ENCODE results near the gene EIF3D. TPM values are rescaled to one million over a fixed set of nuclear protein-coding genes. Genes with fewer than 3 reads are reported as not detected.

The EIF3D gene
- total and polyA plus RNA-seq, 2 of the 8 experiments (the other 6 are each of a cell fraction or from before 2014, with no cell fraction given): 195 to 408 TPM

- Histone ChIP-seq H3K4me2 (ENCODE audit: insufficient read depth in 1 of 2, low read depth in 2 of 2, low read length in 2 of 2) (no peak overlapping the region), H2AK5ac (ENCODE audit: low read depth, low read length) (no peak overlapping the region), H3K27me3 (replicated peaks in 1 of 4; ENCODE audit: control insufficient read depth in 3 of 4, extremely low read depth in 1 of 4, insufficient read depth in 3 of 4, low read length in 3 of 4) (peaks cover 0 to 5% (median 4%) of the 10 kb centered on the region in 4 experiments; a peak in 5 of 7 replicates), H4K20me1 (replicated peaks in 1 of 2; ENCODE audit: control insufficient read depth in 1 of 2, insufficient read depth in 2 of 2, low read length in 2 of 2) (no peaks in the 10 kb centered on the region), H3K4ac (replicated peaks; ENCODE audit: insufficient read length, low read depth, low read length) (no peak overlapping the region), H3K23me2 (ENCODE audit: low read depth, low read length) (peaks cover 7% of the 10 kb centered on the region), H4K91ac (replicated peaks; ENCODE audit: insufficient read length, low read length) (no peak overlapping the region), H2BK5ac (ENCODE audit: low read depth, low read length) (no peak overlapping the region), H3K9me3 (ENCODE audit: insufficient read depth in 2 of 2, low read depth in 1 of 2, low read length in 1 of 2) (no peaks in the 10 kb centered on the region), H4K5ac (ENCODE audit: insufficient read length, low read depth, low read length) (no peak overlapping the region), H3K36me3 (ENCODE audit: control insufficient read depth in 2 of 4, insufficient read depth in 4 of 4, low read length in 3 of 4) (peaks cover 3 to 15% (median 11%) of the 10 kb centered on the region in 4 experiments; a peak in 7 of 8 replicates), H2BK120ac (replicated peaks; ENCODE audit: low read depth, low read length) (no peak overlapping the region), H3K14ac (ENCODE audit: insufficient read length) (no peak overlapping the region), H4K8ac (ENCODE audit: extremely low read depth, insufficient read depth, low read length) (no peak overlapping the region), H3K4me3 (ENCODE audit: extremely low read depth in 1 of 4, insufficient read depth in 2 of 4, low read depth in 3 of 4, low read length in 4 of 4) (no peak overlapping the region), H3K56ac (replicated peaks; ENCODE audit: insufficient read length, low read depth, low read length) (no peak overlapping the region), H2BK12ac (ENCODE audit: low read depth, low read length) (no peak overlapping the region), H3K79me2 (ENCODE audit: control insufficient read depth in 1 of 2, insufficient read depth in 2 of 2, low read length in 2 of 2) (no peaks in the 10 kb centered on the region), H2AFZ (ENCODE audit: low read length) (no peak overlapping the region), H3K27ac (ENCODE audit: low read depth, low read length) (no peak overlapping the region), H2BK20ac (ENCODE audit: low read length) (no peak overlapping the region), H3K18ac (ENCODE audit: extremely low read depth, low read length) (no peak overlapping the region), H3K4me1 (replicated peaks in 1 of 4; ENCODE audit: control insufficient read depth in 3 of 4, insufficient read depth in 4 of 4, low read length in 3 of 4) (peaks cover 0 to 5% (median 2%) of the 10 kb centered on the region in 4 experiments; a peak in 4 of 7 replicates), H2BK15ac (ENCODE audit: low read length) (no peak overlapping the region), H3K23ac (ENCODE audit: insufficient read length) (no peak overlapping the region), H3K79me1 (ENCODE audit: low read depth, low read length) (no peaks in the 10 kb centered on the region), H3K9ac (replicated peaks in 1 of 4; ENCODE audit: extremely low read depth in 1 of 4, low read depth in 3 of 4, low read length in 3 of 4) (no peak overlapping the region)
- TF ChIP-seq POLR2AphosphoS5 (IDR thresholded peaks at IDR 0.05; ENCODE audit: low read depth, low read length): no peak
- DNase-seq (ENCODE audit: low read depth in 1 of 2, low spot score in 2 of 2) (no peak), FAIRE-seq (no peak)
- ChIA-PET POLR2A (ENCODE audit: partially characterized antibody) (interaction anchor here (1.1 to 2.2 kb wide), 2 partner anchors 10 to 21 kb away, joined by 3 to 4 read pairs; no protein-coding TSS in a partner anchor), CTCF (ENCODE audit: partially characterized antibody) (interaction anchor here (1.0 to 1.6 kb wide), 2 partner anchors 10 to 158 kb away, joined by 3 to 5 read pairs; no protein-coding TSS in a partner anchor)
- 96% methylated on average over 4 of the region's 4 CpGs; no CpG with 5 or more reads in 1 of the 2 experiments for WGBS, 2 experiments (ENCODE audit: extremely low coverage in 1 of 2, insufficient coverage in 1 of 2, insufficient read length in 1 of 2, insufficient replicate concordance in 2 of 2, low coverage in 1 of 2, low lambda C conversion rate in 2 of 2, missing lambda C conversion rate in 1 of 2)
Observed at GRCh38 chr22:36478966-36479365, 50.0 kb downstream of the EIF3D start.
